ENCODE data around the gene SYTL3. TPM values are rescaled to one million over a fixed set of nuclear protein-coding genes. Genes with fewer than 3 reads are reported as not detected.

The SYTL3 gene
- total RNA-seq, 4 donors from 2014 or later: 2.8 to 5.1 (median 3.4) TPM

DNA sequence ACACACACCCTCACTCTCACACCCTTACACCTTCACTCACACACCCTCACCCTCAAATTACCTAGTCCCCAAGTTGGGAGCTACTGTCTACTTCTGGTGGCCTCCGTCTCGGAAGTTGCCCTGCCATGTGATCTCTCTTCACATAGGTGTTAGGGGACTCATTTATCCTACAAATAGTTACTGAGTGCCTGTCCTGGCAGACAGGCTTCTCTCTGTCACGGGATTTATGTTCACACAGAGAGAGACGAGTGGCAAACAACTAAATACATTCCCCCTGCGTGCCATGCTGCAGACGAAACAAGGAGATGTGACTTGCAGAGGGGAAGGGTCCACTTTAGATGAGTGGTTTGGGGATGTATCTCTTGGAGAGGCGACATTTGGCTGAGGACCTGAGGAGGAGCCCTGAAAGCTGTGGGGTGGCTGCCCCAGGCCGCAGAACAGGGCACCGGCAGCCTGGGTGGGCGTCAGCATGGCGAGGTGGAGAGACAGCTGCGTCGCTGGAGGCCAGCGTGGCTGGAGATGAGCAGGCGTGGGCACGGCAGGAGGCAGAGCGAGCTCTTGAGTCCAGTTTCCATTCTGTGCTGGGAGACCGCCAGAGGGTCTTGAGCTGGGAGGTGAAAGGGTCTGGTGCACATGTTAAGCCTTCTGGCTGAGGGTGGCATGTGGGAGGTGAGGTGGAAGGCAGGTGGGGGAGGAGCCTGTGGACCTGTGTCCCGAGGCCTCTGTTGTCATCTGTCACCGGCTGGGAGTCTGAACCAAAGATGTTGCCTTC, 22.5 kb upstream of the SYTL3 start:
- H3K36me3 ChIP-seq: peaks cover 60% of the 10 kb centered on the region

DNA sequence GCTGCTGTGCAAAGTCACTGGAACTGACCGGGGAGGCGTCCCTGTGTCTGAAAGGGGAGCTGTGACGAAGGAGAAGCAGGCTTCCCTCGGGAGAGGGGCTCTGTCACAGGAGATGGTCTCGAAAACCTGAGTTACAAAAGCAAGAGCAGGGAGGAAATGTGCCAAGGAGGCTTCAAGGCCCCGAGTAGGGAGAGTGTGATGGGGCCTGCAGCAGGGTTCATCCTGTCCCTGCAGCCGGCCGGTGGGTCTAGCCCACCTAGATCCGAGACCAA, 22.0 kb upstream of the SYTL3 start:
- 86% methylated on average over 9 of the region's 9 CpGs for WGBS

More for the DNA sequence above, 22.5 kb upstream of the SYTL3 start:
- H3K27me3 ChIP-seq: no peaks in the 10 kb centered on the region
- no peak overlapping the region for H3K4me3 ChIP-seq
- peaks cover 13% of the 10 kb centered on the region for H3K4me1 ChIP-seq
- DNase-seq (ENCODE audit: low spot score in 2 of 2): no peak
- H3K27ac ChIP-seq: no peak overlapping the region
- H3K9me3 ChIP-seq: no peaks in the 10 kb centered on the region
- TF ChIP-seq EP300 (IDR thresholded peaks at IDR 0.05): no peak
- TF ChIP-seq POLR2A (IDR thresholded peaks at IDR 0.05): no peak
- TF ChIP-seq, protein P1, sequence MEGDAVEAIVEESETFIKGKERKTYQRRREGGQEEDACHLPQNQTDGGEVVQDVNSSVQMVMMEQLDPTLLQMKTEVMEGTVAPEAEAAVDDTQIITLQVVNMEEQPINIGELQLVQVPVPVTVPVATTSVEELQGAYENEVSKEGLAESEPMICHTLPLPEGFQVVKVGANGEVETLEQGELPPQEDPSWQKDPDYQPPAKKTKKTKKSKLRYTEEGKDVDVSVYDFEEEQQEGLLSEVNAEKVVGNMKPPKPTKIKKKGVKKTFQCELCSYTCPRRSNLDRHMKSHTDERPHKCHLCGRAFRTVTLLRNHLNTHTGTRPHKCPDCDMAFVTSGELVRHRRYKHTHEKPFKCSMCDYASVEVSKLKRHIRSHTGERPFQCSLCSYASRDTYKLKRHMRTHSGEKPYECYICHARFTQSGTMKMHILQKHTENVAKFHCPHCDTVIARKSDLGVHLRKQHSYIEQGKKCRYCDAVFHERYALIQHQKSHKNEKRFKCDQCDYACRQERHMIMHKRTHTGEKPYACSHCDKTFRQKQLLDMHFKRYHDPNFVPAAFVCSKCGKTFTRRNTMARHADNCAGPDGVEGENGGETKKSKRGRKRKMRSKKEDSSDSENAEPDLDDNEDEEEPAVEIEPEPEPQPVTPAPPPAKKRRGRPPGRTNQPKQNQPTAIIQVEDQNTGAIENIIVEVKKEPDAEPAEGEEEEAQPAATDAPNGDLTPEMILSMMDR (IDR thresholded peaks at IDR 0.05): no peak
- TF ChIP-seq POLR2AphosphoS5 (IDR thresholded peaks at IDR 0.05): no peak
- WGBS: 93% methylated on average over 20 of the region's 20 CpGs

DNA sequence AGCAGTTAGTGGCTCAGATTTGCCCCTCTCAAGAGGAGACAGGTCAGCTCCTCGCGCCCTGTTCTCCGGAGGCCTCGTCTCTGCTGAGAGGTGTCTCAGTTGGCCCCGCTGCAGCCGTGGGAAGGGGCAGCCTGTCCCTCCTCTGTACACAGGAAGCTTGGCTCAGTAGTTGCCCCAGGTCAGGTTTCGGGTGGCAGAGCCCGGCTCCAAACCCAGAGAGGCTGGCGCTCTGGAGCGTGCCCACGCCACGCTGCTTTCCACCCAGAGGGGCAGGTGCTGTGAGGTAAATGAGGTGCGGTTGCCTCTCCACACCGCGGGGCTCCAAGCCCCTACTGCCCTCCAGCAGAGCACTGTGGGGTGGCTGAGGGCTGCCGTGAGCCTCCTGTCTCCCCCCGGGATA, 21.3 kb upstream of the SYTL3 start:
- H3K27me3 ChIP-seq: no peaks in the 10 kb centered on the region
- DNase-seq (ENCODE audit: low spot score in 2 of 2): no peak
- TF ChIP-seq EP300 (IDR thresholded peaks at IDR 0.05): no peak
- no peak for TF ChIP-seq POLR2A (IDR thresholded peaks at IDR 0.05)
- no peak for TF ChIP-seq POLR2AphosphoS5 (IDR thresholded peaks at IDR 0.05)
- TF ChIP-seq, protein P1 (IDR thresholded peaks at IDR 0.05): no peak
- H3K4me3 ChIP-seq: no peak overlapping the region
- peaks cover 13% of the 10 kb centered on the region for H3K4me1 ChIP-seq
- peaks cover 60% of the 10 kb centered on the region for H3K36me3 ChIP-seq
- no peaks in the 10 kb centered on the region for H3K9me3 ChIP-seq
- WGBS: 93% methylated on average over 4 of the region's 17 CpGs
- H3K27ac ChIP-seq: no peak overlapping the region

More for the DNA sequence above, 22.0 kb upstream of the SYTL3 start:
- no peak overlapping the region for H3K27ac ChIP-seq
- no peak for TF ChIP-seq EP300 (IDR thresholded peaks at IDR 0.05)
- TF ChIP-seq, protein P1 (IDR thresholded peaks at IDR 0.05): no peak
- TF ChIP-seq POLR2A (IDR thresholded peaks at IDR 0.05): no peak
- TF ChIP-seq POLR2AphosphoS5 (IDR thresholded peaks at IDR 0.05): no peak
- peaks cover 56% of the 10 kb centered on the region for H3K36me3 ChIP-seq
- no peak for DNase-seq (ENCODE audit: low spot score in 2 of 2)
- no peak overlapping the region for H3K4me3 ChIP-seq
- H3K27me3 ChIP-seq: no peaks in the 10 kb centered on the region
- no peaks in the 10 kb centered on the region for H3K9me3 ChIP-seq
- H3K4me1 ChIP-seq: peaks cover 13% of the 10 kb centered on the region

DNA sequence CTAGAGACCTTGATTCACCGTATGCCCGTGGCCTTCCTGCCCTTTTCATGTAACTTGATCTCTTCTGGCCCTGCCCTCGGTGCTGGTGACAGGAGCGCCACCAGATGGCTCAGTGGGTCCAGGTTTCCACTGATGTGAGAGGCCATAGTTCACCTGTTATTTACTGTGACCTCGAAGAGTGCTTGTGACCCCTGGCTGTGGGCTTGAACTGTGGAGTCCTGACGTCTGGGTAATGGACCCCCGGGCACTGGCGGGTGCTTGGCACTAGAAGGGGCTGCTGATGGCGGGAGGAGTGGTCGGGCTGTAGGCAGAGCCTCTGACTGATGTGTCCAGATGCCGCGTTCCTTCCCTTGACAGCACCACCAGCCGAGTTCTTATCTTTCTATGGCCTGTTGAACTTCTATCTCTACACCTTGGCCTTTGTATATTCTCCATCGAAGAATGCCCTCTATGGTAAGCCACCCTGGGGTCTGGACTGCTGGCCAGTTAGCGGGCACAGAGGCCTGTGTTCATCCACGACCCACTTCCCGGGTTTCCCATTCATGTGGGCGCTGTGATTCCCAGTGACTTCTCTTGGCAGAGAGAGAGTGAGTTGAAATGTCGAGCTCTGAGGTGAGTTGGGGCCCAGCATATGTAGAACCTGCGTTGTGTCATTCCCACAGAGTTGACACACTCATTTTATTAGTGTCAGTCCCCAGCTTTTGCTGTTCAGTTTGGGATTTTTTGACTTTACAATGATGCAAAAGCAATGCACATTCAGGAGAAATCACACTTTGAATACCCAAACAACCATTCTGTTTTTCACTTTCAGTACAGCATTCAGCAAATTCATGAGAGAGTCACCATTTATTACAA, 20.3 kb upstream of the SYTL3 start:
- Histone ChIP-seq H3K4me1 (peaks cover 13% of the 10 kb centered on the region), H3K36me3 (peaks cover 52% of the 10 kb centered on the region), H3K4me3 (no peak overlapping the region), H3K27ac (no peak overlapping the region), H3K27me3 (no peaks in the 10 kb centered on the region), H3K9me3 (no peaks in the 10 kb centered on the region)
- TF ChIP-seq, protein P1 (IDR thresholded peaks at IDR 0.05): no peak
- TF ChIP-seq EP300 (IDR thresholded peaks at IDR 0.05) (no peak), POLR2AphosphoS5 (IDR thresholded peaks at IDR 0.05) (no peak), POLR2A (IDR thresholded peaks at IDR 0.05) (no peak)
- 89% methylated on average over 16 of the region's 20 CpGs for WGBS
- no peak for DNase-seq (ENCODE audit: low spot score in 2 of 2)

Data from suprapubic skin (tissue), 4 donors.